OCI-M2 (cell line): ENCODE measurements around the gene MUCL3.
A peak's percentile ranks its signal among the peaks of the same experiment; 100 is the strongest.
"Not testable (repeated sequence)": the region's sequence is repeated elsewhere in the genome, so short reads cannot be mapped to it uniquely, and the experiment has no call there.

Experiments
- DNase-seq: peaks from one replicate; lab custom pipeline; 2025; ENCODE audit not compliant: unreplicated experiment; lab: John Stamatoyannopoulos, UW

Gene MUCL3

GRCh38 chr6:30939473-30939872 is 1.3 kb upstream of the MUCL3 start:
- no peak for DNase-seq

- DNase-seq = no peak
Measured at GRCh38 chr6:30942338-30943060, 1.7 kb downstream of the MUCL3 start.

GRCh38 chr6:30944051-30944450 is 3.3 kb downstream of the MUCL3 start:
- no peak for DNase-seq

GRCh38 chr6:30945281-30945680 is 4.5 kb downstream of the MUCL3 start:
- DNase-seq = no peak

GRCh38 chr6:30947231-30947630 is 6.5 kb downstream of the MUCL3 start:
- no peak for DNase-seq

GRCh38 chr6:30948811-30949210 is 8.0 kb downstream of the MUCL3 start:
- no peak for DNase-seq

- DNase-seq = no peak
Measured at GRCh38 chr6:30951907-30952469, 11.2 kb downstream of the MUCL3 start.

GRCh38 chr6:30954631-30955366 is 14.0 kb downstream of the MUCL3 start:
- DNase-seq = no peak

GRCh38 chr6:30955367-30956042 is 14.7 kb downstream of the MUCL3 start:
- DNase-seq = peak; percentile 69

GRCh38 chr6:30957716-30958115 is 16.9 kb downstream of the MUCL3 start:
- no peak for DNase-seq

- DNase-seq = no peak
Measured at GRCh38 chr6:30960907-30961673, 20.3 kb downstream of the MUCL3 start.

- no peak for DNase-seq
Measured at GRCh38 chr6:30962716-30963115, 21.9 kb downstream of the MUCL3 start.

GRCh38 chr6:30963641-30964040 is 22.9 kb downstream of the MUCL3 start:
- DNase-seq = no peak

GRCh38 chr6:30964075-30964474 is 23.3 kb downstream of the MUCL3 start:
- DNase-seq = no peak

- DNase-seq = no peak
Measured at GRCh38 chr6:30965140-30965601, 24.4 kb downstream of the MUCL3 start.

GRCh38 chr6:30966154-30966553 is 25.4 kb downstream of the MUCL3 start:
- DNase-seq = no peak

- DNase-seq = not testable (repeated sequence)
Measured at GRCh38 chr6:30969171-30969570, 28.4 kb downstream of the MUCL3 start.

GRCh38 chr6:30970946-30971345 is 30.2 kb downstream of the MUCL3 start:
- no peak for DNase-seq

GRCh38 chr6:30972816-30973215 is 32.0 kb downstream of the MUCL3 start:
- DNase-seq = no peak

GRCh38 chr6:30974490-30975252 is 33.9 kb downstream of the MUCL3 start:
- DNase-seq = no peak
